ENCODE data around the gene ADGRB3.

The ADGRB3 gene

GRCh38 chr6:68633281-68633971, 1.7 kb upstream of the ADGRB3 start:
- DNase-seq (ENCODE audit: low read depth), result no peak
- no peak for TF ChIP-seq CTCF (IDR thresholded peaks at IDR 0.05; ENCODE audit: low read length, missing control alignments)
- no peak overlapping the region for H3K4me3 ChIP-seq (replicated peaks; ENCODE audit: low read depth, low read length)

- TF ChIP-seq CTCF (IDR thresholded peaks at IDR 0.05; ENCODE audit: low read length, missing control alignments), result no peak
- DNase-seq (ENCODE audit: low read depth), result no peak
- peak overlapping the region; percentile 69 for H3K4me3 ChIP-seq (replicated peaks; ENCODE audit: low read depth, low read length)
Observed at GRCh38 chr6:68633972-68634725, 933 bp upstream of the ADGRB3 start.

- peak overlapping the region; percentile 69 for H3K4me3 ChIP-seq (replicated peaks; ENCODE audit: low read depth, low read length)
- TF ChIP-seq CTCF (IDR thresholded peaks at IDR 0.05; ENCODE audit: low read length, missing control alignments), result no peak
- DNase-seq (ENCODE audit: low read depth), result no peak
Observed at GRCh38 chr6:68635412-68635705, 277 bp downstream of the ADGRB3 start.

- peak overlapping the region; percentile 69 for H3K4me3 ChIP-seq (replicated peaks; ENCODE audit: low read depth, low read length)
- peak; percentile 23 for DNase-seq (ENCODE audit: low read depth)
- TF ChIP-seq CTCF (IDR thresholded peaks at IDR 0.05; ENCODE audit: low read length, missing control alignments), result no peak
Observed at GRCh38 chr6:68635706-68636513, 828 bp downstream of the ADGRB3 start.

GRCh38 chr6:68636666-68637065, 1.6 kb downstream of the ADGRB3 start:
- peak overlapping the region; percentile 69 for H3K4me3 ChIP-seq (replicated peaks; ENCODE audit: low read depth, low read length)

GRCh38 chr6:68637071-68637470, 2.0 kb downstream of the ADGRB3 start:
- no peak for DNase-seq (ENCODE audit: low read depth)
- no peak overlapping the region for H3K4me3 ChIP-seq (replicated peaks; ENCODE audit: low read depth, low read length)
- TF ChIP-seq CTCF (IDR thresholded peaks at IDR 0.05; ENCODE audit: low read length, missing control alignments), result no peak

More at GRCh38 chr6:68636666-68637065, 1.6 kb downstream of the ADGRB3 start:
- no peak for DNase-seq (ENCODE audit: low read depth)
- no peak for TF ChIP-seq CTCF (IDR thresholded peaks at IDR 0.05; ENCODE audit: low read length, missing control alignments)
